ENCODE data around the gene STARD5.

The STARD5 gene

DNA sequence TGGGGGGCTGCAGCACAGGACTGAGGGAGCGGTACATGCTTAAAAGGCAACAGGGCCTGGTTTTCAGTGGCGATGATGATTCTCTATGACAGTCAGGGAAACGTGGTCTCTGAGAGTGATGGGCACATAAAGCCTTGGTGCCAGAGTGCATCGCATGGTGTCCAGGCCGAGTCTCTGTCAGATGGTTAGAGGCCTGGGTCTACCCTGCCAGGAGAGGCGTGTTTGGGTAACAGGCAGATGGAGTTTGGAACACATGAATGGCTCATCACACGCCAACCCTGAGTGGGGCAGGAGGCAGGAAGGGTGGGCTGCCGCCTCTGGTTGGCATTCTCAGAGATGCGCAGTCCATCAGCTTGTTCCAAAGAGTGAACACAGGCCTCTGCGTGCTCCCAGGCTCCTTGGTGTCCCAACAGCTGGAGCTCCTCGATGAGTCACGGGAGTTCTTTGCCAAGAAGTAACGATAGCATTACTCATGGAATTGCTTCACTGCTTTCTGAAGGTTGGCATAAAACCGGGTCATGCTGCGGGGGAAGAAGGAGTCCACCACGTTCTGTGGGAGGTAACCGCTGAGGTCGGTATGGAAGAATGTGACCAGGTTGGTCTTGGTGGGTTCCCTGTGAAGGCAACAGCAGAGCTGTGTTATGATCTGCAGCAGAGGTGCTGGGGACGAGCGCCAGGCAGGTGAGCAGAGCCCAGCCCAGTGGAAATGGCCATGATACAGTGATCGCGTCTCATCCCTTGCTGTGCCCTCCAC, 11.0 kb downstream of the STARD5 start:
- no peak for DNase-seq (ENCODE audit: low spot score)

DNA sequence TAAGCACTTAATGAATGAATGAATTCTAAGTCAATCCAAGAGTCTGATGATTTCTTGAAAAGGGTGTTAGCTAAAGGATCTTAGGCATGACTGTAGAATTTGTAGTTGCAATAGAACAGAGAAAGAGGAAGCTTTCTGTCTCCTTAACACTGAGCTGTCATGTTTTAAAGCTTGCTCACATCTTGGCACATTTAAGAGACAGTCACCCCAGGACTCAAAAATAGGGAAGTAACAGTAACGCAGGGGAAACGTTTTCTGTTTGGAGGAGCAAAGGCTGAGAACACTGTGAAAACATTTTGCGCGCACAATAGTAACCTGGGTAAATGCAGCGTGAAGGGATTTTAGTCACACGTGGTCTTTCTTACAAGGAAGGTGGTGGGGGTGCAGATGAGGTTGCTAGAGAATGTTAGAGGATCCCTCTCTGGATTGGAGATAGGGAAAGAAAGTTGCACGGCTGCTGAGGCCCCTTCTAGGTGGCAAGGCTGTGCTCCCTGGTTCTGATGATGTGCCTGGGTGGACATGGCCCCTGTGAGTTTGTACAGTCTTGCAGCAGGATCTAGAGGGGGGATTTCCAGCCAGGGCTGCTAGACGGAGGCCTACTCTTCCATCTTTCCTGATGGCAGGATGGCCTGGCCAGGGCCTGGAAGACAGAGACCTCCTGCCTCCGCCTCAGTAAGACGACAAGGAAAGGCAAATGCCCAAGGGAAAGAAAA, 12.0 kb downstream of the STARD5 start:
- DNase-seq (ENCODE audit: low spot score): no peak

DNA sequence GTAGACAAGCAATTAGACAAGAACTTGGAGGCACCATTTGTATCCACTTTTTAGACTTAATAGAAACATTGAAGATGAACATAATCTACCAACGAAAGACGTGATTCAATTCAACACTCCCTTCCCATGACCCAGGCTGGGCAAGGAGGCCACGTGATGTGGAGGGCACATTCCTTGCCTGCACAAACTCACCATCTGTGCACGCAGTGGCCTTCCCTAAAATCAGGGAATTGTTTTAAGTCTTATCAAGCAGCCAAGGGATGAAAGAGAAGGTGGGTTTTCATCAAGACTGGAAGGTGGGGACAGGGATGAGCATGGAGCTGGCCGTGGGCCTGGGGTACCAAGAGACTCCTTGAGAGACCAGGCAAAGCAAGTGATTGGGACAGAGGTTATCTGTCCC, 13.5 kb downstream of the STARD5 start:
- no peak for DNase-seq (ENCODE audit: low spot score)

DNA sequence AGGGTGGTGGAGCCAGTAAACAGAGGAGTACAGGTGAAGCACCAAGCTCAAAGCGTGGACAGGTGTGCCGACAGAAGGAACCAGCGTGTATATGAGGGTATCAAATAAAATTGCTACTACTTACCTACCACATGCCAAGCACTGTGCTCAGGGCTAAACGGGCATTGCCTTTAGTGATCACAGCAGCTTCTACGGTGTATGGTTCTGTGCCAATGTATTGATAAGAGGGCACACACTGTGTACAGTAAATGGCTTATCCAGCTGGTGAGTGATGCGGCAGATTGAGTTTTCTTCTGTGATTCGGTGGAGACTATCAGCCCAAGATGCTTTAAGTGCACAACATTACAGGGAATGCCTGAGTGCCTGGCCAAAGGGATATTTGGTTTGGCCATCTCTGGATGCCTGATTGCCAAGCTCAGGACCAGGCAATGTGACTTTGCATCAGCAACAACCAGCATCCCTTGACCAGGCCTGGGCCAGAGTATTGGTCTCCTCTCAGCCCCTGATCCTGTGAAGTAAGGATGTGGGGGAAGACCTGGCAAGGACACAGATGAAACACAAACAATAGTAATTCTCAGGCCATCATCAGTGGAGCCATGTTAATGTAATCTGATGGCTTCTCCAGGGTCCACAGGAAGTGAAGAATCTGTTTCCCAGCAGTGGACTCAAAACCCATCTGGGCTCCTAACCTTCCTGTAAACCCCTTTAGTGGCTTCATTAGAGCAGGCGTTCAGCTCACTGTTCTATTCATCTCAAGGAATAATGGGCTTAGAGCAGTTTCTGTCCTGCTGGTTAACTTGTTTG, 14.1 kb downstream of the STARD5 start:
- DNase-seq (ENCODE audit: low spot score): no peak

DNA sequence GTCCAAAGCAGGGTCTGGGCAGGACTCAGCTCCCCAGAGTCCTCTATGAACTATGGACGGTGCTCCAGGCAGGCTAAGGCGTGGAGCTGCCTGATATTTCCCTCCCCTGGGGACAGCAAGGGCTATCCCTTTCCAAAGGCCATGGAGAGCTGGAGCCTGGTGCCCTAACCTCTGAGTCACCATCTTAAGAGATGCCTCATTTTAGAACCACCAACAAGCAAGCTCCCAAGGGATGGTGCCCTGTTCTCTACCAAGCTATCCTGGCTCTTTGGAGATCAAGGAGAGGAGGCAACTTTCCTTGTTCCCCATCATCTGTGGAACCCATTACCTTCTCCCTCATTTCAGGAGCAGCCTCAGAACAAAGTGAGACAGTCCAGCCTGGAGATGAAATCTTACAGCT, 15.7 kb downstream of the STARD5 start:
- no peak for DNase-seq (ENCODE audit: low spot score)

DNA sequence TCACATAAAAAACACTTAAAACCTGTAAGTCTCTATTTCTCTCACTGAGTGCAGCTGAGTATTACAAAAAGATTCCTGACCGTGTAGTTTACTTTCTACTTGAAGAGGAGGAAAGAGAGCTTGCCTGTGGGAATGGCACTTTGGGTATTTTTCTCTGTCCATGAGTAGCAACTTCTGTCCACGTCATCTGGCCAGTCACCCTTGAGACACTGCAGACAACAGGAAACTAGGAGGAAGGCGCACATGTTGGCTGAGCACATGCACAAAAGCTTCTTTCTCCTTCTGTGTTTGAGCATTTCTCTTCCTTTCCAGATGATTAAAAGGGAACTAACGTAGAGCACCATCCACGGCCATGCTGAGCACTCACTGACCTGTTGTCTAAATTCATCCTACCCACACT, 19.7 kb downstream of the STARD5 start:
- DNase-seq (ENCODE audit: low spot score): no peak

DNA sequence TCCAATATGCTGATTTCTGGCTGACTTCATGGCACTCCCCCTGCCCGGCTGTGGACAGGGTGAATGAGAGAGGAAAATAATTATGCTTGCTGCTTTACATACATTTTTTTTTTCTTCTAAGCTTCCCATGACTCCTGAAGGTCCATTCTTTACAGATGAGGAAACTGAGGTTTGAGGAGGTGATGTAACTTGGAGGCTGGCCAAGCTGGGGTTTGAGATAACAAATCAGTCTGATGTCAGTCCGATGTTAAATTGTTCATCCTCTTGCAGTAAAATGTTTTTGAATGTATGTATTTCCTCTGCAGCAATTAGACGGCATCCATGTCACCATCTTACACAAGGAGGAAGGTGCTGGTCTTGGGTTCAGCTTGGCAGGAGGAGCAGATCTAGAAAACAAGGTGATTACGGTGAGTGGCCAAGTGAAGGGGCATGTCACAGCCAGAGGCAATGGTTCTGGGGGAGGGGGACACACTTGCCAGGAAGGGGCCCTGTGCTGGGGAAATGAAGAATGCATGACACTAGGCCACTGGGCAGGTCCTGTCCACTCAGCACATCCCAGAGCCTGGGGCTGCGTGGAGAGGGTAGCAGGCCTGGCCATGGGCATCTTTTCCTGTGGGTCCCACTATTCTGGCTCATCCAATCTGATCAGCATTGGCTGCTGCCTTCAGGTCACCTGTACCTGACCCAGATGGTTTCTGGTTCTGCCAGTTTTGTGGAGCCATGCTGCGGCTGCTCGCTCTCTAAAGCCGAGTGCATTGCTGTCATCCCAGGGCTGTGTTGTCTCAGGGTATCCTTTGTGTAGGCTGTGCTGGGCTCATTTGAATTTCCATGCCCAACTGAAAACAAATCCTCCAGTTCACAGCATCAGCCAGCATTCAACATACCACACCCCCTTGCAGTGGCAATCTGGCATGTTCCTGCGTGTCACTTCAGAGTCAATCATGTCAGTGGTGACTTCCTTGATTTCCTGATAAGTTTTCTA, 20.4 kb downstream of the STARD5 start:
- DNase-seq (ENCODE audit: low spot score): no peak

DNA sequence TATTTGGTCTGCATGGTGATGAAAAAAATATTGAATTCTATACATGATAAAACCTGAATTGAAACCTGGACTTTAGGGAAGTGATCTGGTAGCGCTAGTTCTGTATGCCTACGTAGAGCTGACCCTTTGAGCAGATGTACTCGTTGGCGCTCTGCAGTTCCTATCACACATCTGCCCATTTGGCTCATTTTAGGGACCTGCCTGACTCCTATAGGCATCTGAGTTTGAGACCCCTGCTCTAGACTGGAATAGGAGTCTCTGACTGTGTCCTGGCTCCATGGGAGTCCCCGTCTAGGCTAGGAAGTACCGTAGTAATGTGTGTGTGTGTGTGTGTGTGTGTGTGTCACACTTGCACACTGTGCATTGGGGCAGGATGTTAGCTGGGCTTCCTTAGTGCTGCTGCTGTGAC, 21.2 kb downstream of the STARD5 start:
- DNase-seq (ENCODE audit: low spot score): no peak

DNA sequence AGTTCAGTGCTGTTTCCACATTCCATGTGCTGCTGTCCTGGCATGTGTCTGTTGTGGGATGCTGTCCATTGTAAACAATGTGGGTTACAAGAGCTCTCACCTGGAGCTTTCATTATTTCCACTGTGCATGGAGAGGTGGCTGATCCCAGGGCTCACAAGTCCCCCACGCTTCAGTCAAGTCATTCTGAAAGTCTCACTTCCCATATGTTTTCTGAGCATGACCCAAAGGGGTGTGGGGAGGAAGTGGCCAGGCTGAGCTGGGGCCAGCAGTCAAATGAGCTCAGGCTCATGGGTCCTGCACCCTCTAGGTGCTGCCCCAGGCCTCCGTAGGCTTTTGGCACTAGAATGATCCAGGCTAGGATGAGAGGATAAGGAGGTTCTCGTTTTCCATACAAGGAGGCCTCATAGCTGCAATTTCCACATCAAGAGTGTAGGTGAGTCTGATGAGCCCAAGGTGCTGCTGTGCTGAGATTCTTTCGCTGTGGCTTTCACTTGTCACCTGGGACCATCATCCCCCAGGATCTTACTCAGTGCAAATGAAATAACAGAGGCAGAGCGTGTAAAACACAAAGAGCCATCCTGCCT, 22.0 kb downstream of the STARD5 start:
- DNase-seq (ENCODE audit: low spot score): no peak

DNA sequence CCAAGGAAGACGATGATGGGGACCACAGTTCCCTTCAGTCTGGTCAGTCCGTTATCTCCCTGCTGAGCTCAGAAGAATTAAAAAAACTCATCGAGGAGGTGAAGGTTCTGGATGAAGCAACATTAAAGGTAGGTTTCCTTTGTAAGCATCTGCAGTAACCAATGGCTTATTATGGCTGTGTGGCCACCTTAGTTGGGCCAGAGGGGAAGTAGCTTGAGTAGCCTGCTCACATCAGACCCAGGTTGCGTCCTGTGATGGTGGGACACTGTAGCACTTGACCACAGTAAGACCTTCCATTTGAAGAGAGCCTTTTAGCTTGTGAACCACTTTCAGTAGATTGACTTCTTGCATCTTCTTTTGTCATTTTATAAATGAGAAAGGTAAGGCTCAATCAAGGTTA, 22.6 kb downstream of the STARD5 start:
- no peak for DNase-seq (ENCODE audit: low spot score)

DNA sequence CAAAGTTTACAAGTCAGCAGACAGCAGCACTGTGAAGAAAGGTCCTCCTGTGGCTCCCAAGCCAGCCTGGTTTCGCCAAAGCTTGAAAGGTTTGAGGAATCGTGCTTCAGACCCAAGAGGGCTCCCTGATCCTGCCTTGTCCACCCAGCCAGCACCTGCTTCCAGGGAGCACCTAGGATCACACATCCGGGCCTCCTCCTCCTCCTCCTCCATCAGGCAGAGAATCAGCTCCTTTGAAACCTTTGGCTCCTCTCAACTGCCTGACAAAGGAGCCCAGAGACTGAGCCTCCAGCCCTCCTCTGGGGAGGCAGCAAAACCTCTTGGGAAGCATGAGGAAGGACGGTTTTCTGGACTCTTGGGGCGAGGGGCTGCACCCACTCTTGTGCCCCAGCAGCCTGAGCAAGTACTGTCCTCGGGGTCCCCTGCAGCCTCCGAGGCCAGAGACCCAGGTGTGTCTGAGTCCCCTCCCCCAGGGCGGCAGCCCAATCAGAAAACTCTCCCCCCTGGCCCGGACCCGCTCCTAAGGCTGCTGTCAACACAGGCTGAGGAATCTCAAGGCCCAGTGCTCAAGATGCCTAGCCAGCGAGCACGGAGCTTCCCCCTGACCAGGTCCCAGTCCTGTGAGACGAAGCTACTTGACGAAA, 24.2 kb downstream of the STARD5 start:
- DNase-seq (ENCODE audit: low spot score): no peak

DNA sequence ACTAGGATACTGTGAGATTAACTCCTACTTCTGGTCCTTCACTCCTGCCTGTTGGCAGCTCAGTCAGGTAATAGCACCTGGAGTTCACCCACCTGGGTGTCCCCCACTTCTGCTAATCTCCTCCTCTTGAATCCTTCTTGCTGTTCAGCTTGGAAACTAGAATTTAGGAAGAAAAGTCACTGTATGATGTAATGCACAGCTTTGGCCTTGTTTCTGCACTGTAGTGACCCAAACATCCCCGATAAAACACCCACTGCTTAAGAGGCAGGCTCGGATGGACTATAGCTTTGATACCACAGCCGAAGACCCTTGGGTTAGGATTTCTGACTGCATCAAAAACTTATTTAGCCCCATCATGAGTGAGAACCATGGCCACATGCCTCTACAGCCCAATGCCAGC, 24.8 kb downstream of the STARD5 start:
- no peak for DNase-seq (ENCODE audit: low spot score)

DNA sequence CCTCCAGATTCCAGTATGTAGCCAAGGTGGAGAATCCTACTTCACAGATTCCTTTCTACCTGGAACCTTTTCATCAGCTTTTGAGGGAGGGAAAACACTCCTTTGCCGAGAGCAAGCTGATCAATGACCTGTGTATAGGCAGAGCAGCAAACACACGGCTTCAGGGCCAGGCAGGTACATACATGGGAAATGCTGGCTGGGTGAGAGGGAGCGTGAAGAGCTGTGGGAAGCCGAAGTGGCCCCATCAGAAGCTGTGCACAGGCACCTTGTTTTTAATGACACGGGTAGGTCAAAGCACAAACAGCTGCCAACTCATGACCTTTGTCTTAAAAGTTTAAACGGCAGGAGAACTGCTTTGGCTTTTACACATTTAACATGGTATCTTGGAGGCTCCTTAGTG, 25.3 kb downstream of the STARD5 start:
- no peak for DNase-seq (ENCODE audit: low spot score)

DNA sequence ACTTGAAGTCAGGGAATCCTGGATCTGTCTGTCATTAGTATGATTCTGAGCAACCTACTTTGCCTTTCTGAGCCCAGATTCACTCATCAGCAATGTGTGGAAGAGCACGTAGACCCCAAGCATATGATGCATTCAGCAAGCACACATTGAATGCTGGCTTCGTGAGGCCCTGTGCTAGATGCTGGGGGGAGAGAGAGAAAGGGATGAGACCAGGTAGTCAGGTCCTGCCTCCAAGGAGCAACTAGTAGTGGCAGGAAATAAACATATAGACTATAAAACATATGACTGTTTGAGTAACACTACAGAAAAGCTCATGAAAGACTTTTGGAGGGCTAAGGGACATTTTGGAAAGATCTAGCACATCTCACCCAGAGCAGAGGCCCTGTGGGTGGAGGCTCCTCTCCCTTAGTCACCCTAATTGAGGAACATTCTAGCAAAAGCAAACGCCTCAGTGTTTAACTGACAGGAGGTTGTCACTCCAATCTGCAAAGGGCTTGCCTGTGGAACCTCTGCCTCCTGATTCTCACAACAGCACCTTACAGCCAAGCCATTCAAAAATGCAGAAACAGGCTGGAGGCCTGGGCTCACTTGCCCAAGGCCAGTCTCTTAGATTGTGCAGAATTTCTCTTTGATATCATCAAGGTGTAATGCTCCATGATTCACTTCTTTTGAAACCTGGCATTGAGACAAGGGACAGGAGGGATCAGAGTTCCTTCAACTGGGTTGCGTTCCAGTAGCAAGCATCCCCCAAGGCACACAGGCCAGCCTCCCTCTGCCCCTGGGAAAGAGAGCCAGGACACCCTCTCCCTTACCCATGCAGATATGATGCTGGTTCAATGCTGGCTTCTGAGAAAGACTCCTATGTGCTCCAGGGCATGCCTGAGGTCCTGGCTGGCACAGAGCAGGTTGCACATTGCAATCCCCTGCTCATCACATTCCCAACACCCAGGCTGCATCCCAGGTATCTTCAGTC, 26.1 kb downstream of the STARD5 start:
- no peak for DNase-seq (ENCODE audit: low spot score)

DNA sequence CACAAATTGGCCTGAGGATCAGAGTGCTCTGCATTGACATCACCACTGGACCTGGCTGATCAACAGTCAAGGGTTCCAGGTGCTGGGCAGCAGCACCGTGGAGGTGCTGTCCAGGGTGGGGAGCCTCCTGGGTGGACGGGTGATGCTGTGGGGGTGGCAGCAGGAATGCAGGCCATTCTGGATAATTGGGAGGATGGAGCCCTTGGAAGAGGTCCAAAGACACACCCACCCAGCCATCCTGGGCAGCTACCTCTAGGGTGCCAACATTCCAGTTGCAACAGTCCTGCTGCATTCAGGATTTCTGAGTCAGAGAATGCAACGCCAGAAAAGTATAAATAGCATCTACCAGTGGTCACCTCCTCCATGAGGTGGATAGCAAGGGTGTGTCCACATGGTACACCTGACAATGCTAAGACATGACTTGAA, 26.8 kb downstream of the STARD5 start:
- DNase-seq (ENCODE audit: low spot score): no peak

DNA sequence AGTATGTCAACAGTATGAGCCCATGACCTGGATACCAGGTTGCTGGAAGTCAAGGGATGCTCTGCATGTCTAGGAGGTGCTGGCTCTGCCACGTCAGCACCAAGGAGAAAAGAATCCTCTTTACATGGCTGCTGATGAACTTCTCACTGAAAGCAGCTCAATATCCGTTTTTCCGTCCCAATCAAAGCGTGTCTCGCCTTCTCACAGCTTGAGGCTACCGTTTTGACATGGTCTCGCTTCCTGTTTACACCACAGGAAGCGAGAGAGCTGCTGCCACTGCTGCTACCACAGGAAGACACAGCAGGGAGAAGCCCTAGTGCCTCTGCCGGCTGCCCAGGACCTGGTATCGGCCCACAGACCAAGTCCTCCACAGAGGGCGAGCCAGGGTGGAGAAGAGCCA, 27.3 kb downstream of the STARD5 start:
- no peak for DNase-seq (ENCODE audit: low spot score)

DNA sequence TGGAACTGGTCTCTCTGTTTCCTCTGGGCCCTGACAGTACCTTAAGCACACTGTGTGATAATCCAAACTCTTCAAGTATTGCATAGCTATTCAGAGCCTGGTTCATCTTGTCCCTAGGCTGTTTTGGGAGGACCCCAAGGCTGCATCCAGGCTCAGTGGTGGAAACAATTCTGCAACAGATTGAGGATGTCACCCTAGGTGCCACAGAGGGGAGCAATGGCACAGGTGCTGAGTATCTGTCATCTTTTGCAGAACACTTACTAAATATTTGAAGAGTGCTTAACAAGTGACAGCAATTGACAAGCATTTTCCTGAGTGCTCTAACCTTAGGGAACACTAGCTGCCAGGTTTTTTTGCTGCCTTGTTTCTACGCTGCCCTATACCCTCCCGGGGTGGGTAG, 27.8 kb downstream of the STARD5 start:
- DNase-seq (ENCODE audit: low spot score): no peak

DNA sequence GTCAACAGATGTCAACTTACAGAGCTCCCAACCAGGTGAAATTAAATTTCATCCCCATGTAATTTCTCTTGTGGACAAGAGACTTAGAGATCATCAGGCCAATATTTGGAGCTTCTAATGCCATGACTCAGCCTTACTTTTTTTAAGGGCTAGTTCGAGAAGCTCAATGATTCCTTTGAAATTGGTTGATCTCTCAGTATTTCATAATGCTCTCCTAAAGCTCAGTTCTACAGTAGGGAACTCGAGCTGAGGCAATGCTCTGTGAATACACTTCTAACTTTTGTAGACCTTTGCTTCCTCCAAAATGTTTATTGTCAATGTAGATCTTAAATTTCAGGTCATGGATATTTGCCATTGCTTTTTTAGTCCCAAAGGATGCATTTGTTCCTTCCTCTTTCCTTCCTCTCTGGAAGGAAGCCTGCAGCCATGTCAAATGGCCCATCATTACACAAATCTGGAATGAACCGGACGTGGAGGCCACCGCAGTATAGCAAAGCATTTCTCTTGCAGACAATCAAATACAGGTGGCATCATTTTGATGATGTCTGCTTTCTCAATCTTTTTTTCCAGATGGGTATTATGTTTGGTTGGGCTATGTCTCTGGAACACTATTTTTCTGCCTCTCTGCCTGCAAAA, 28.3 kb downstream of the STARD5 start:
- no peak for DNase-seq (ENCODE audit: low spot score)

DNA sequence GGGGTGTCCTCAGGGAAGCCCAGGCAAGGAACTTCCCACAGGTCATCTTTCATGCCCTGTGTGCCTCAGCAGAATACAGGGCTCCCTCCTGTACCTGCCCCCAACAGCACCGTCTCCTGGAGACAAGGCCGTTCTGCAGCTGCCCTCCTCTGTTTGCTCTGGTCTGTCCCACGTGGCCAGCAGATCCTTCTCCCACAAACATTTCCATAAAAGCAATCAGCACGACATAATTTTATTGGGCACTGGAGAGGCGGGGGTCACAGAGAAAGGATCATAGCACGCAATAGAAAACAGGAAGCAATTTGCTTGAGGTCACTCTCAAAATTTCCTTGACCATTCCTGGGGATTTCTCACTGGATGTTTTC, 29.4 kb downstream of the STARD5 start:
- peak; percentile 28 for DNase-seq (ENCODE audit: low spot score)

Data from SK-N-DZ (cell line).